ENCODE data around the gene FAM187B.

The FAM187B gene

DNA sequence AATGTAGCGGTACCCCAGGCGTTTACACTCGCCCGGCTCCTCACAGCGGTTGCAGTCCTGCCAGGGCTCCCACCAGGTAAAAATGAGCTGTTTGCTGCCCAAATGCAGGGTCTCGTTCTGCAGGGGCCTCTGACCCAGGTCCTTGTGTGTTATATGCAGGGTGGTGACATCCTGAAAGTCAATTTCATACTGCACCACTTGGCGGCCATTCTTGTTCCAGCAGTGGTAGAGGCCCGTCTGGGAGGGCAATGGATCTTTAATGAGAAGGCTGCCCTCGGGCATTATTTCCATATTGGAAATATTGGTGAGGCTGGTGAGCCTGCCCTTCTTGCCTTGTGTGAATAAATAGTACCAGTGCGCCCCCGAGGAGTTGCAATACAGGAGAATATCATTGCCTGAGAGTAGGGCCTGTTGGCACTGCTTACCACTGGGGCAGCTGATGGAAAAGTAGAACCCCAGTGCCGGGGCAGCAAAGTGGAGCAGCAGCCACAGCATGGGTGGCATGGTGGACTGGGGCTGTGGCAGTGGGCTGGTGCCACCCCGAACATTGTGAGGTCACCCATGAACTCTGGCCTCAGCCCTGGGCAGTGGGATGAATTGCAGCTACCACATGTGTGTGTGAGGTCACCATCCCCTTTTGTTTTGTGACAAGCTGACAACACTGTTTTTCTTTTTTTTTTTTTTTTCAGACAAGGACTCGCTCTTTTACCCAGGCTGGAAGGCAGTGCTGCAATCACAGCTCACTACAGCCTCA is at the start of gene FAM187B:
FAM187B (minus strand) TSS at position 563 of the 754 bp plus-strand sequence; CDS start at position 504, 59 bp downstream.
- peaks cover 9% of the 10 kb centered on the region for H3K4me1 Mint-ChIP-seq (ENCODE audit: low read depth)
- H3K4me3 Mint-ChIP-seq = no peak within 1 kb of the TSS
- H3K27me3 Mint-ChIP-seq (ENCODE audit: low read depth) = peaks cover 7% of the 10 kb centered on the region
- H3K27ac Mint-ChIP-seq = no peak within 1 kb of the TSS
- H3K36me3 Mint-ChIP-seq (ENCODE audit: low read depth) = no peaks in the 10 kb centered on the region
- no peaks in the 10 kb centered on the region for H3K9me3 Mint-ChIP-seq

GRCh38 chr19:35276706-35277281 is 48.3 kb upstream of the FAM187B start:
- Mint-ChIP-seq H3K27me3 (ENCODE audit: low read depth) (no peaks in the 10 kb centered on the region), H3K4me1 (ENCODE audit: low read depth) (peaks cover 3% of the 10 kb centered on the region), H3K9me3 (no peaks in the 10 kb centered on the region), H3K36me3 (ENCODE audit: low read depth) (peaks cover 33% of the 10 kb centered on the region), H3K4me3 (no peak overlapping the region), H3K27ac (no peak overlapping the region)

DNA sequence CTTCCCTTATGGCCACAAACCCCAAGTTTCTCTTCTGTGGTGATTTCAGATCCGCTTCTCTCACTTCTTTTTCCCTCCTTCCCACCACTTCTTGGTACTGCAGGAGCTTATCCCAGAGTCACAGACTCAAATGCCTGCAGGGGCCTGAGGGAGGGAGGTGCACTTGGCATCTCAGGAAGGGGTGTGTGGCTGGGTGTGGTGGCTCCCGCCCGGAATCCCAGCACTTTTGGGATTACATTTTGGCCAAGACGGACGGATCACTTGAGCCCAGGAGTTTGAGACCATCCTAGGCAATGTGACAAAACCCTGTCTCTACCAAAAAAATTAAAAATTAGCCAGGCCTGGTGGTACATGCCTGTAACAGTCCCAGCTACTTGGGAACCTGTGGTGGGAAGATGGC is 45.8 kb upstream of the FAM187B start:
- peaks cover 5% of the 10 kb centered on the region for H3K4me1 Mint-ChIP-seq (ENCODE audit: low read depth)
- no peak overlapping the region for H3K27ac Mint-ChIP-seq
- H3K4me3 Mint-ChIP-seq = no peak overlapping the region
- H3K36me3 Mint-ChIP-seq (ENCODE audit: low read depth) = peaks cover 39% of the 10 kb centered on the region
- no peaks in the 10 kb centered on the region for H3K9me3 Mint-ChIP-seq
- no peaks in the 10 kb centered on the region for H3K27me3 Mint-ChIP-seq (ENCODE audit: low read depth)

DNA sequence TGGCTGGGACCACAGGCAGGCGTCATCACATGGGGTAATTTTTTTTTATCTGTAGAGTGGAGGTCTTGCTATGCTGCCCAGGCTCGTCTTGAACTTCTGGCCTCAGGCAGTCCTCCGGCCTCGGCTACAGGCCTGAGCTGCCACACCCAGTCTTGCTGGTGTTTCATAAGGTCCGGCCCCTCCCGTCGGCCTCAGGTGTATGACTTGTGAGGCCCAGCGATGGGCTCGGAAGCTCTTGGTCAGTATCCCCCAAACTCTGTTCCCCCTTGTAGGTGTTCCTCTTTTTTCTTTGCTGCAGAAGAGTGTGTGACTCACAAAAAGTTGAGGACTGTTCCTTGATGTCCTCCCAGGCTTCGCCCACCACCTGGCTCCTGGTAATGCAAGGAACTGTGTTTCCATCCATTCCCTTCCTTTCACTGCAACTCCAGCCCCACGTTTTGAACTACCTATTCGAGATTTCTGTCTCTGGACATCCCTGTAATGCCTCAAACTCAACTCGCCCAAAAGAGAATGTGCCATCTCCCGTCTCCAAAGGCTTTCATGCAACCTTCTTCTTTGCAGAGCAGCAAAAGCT is 45.2 kb upstream of the FAM187B start:
- peaks cover 39% of the 10 kb centered on the region for H3K36me3 Mint-ChIP-seq (ENCODE audit: low read depth)
- peaks cover 5% of the 10 kb centered on the region for H3K4me1 Mint-ChIP-seq (ENCODE audit: low read depth)

GRCh38 chr19:35272954-35273649 is 44.6 kb upstream of the FAM187B start:
- H3K27me3 Mint-ChIP-seq (ENCODE audit: low read depth) = no peaks in the 10 kb centered on the region
- peak overlapping the region; percentile 1 for H3K4me3 Mint-ChIP-seq
- peaks cover 39% of the 10 kb centered on the region for H3K36me3 Mint-ChIP-seq (ENCODE audit: low read depth)
- no peaks in the 10 kb centered on the region for H3K9me3 Mint-ChIP-seq
- no peak overlapping the region for H3K27ac Mint-ChIP-seq
- H3K4me1 Mint-ChIP-seq (ENCODE audit: low read depth) = peaks cover 5% of the 10 kb centered on the region

More for the DNA sequence above, 45.2 kb upstream of the FAM187B start:
- Mint-ChIP-seq H3K4me3 (no peak overlapping the region), H3K27ac (no peak overlapping the region), H3K9me3 (no peaks in the 10 kb centered on the region), H3K27me3 (ENCODE audit: low read depth) (no peaks in the 10 kb centered on the region)

GRCh38 chr19:35272122-35272719 is 43.7 kb upstream of the FAM187B start:
- H3K4me1 Mint-ChIP-seq (ENCODE audit: low read depth) = peaks cover 5% of the 10 kb centered on the region
- peak overlapping the region; percentile 23 for H3K27ac Mint-ChIP-seq
- no peaks in the 10 kb centered on the region for H3K27me3 Mint-ChIP-seq (ENCODE audit: low read depth)
- peaks cover 40% of the 10 kb centered on the region for H3K36me3 Mint-ChIP-seq (ENCODE audit: low read depth)
- no peaks in the 10 kb centered on the region for H3K9me3 Mint-ChIP-seq
- no peak overlapping the region for H3K4me3 Mint-ChIP-seq

DNA sequence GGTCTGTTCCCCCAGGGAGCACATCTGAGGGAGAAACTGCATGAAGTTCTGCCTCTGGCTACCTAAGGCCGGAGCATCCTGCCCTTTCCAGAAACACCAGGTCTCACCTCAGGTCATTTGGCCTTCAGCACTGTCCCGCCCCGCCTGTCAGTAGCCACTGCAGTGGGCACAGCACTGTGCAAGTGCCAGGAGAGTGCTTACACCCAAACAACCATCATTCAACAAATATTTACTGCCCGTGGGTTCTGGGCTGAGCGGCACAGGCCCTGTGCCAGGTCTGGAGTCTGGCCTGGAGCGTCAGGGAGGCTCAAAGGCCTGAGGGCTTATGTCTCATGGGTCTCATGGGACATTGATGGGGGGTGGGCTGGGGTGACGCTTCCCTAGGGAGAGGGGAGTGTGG is 43.0 kb upstream of the FAM187B start:
- Mint-ChIP-seq H3K4me3 (no peak overlapping the region), H3K27ac (no peak overlapping the region), H3K27me3 (ENCODE audit: low read depth) (no peaks in the 10 kb centered on the region), H3K36me3 (ENCODE audit: low read depth) (peaks cover 36% of the 10 kb centered on the region), H3K9me3 (no peaks in the 10 kb centered on the region), H3K4me1 (ENCODE audit: low read depth) (peaks cover 5% of the 10 kb centered on the region)

- Mint-ChIP-seq H3K27me3 (ENCODE audit: low read depth) (no peaks in the 10 kb centered on the region), H3K36me3 (ENCODE audit: low read depth) (peaks cover 29% of the 10 kb centered on the region), H3K4me1 (ENCODE audit: low read depth) (peaks cover 8% of the 10 kb centered on the region), H3K9me3 (no peaks in the 10 kb centered on the region), H3K27ac (no peak overlapping the region), H3K4me3 (peak overlapping the region; percentile 69)
Observed at GRCh38 chr19:35270381-35270811, 41.9 kb upstream of the FAM187B start.

DNA sequence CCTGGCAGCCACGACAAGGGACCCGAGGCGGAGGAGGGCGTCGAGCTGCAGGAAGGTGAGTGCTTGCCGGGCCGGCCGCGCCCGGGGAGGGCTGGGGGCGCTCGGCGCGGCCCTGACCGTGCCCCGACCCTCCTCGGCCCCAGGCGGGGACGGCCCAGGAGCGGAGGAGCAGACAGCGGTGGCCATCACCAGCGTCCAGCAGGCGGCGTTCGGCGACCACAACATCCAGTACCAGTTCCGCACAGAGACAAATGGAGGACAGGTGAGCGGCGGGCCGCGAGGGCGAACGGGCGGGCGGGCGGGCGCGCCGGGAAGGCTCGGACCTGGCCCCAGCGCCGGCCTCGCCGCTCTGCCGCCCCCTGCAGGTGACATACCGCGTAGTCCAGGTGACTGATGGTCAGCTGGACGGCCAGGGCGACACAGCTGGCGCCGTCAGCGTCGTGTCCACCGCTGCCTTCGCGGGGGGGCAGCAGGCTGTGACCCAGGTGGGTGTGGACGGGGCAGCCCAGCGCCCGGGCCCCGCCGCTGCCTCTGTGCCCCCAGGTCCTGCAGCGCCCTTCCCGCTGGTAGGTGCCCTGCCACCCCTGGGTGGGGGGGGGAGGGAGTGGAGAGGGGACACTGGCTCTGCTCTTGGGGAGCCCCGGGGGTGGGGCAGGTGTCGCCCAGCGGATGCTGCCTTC is 41.0 kb upstream of the FAM187B start:
- H3K27ac Mint-ChIP-seq = no peak overlapping the region
- H3K4me3 Mint-ChIP-seq = peak overlapping the region; percentile 69
- H3K4me1 Mint-ChIP-seq (ENCODE audit: low read depth) = peaks cover 8% of the 10 kb centered on the region
- peaks cover 27% of the 10 kb centered on the region for H3K36me3 Mint-ChIP-seq (ENCODE audit: low read depth)
- H3K9me3 Mint-ChIP-seq = no peaks in the 10 kb centered on the region
- no peaks in the 10 kb centered on the region for H3K27me3 Mint-ChIP-seq (ENCODE audit: low read depth)

GRCh38 chr19:35268536-35269437 is 40.2 kb upstream of the FAM187B start, which contains the start of gene USF2:
USF2 (plus strand) TSS chr19:35268962; CDS start chr19:35269102, 140 bp downstream.
- H3K4me3 Mint-ChIP-seq = peak within 1 kb of the TSS; percentile 94
- peaks cover 21% of the 10 kb centered on the region for H3K36me3 Mint-ChIP-seq (ENCODE audit: low read depth)
- H3K4me1 Mint-ChIP-seq (ENCODE audit: low read depth) = peaks cover 8% of the 10 kb centered on the region
- peak within 1 kb of the TSS; percentile 94 for H3K27ac Mint-ChIP-seq
- H3K27me3 Mint-ChIP-seq (ENCODE audit: low read depth) = no peaks in the 10 kb centered on the region
- no peaks in the 10 kb centered on the region for H3K9me3 Mint-ChIP-seq

- Mint-ChIP-seq H3K27ac (peak overlapping the region; percentile 94), H3K4me3 (peak overlapping the region; percentile 94), H3K4me1 (ENCODE audit: low read depth) (peaks cover 5% of the 10 kb centered on the region)
Observed at GRCh38 chr19:35267818-35268535, 39.4 kb upstream of the FAM187B start.

DNA sequence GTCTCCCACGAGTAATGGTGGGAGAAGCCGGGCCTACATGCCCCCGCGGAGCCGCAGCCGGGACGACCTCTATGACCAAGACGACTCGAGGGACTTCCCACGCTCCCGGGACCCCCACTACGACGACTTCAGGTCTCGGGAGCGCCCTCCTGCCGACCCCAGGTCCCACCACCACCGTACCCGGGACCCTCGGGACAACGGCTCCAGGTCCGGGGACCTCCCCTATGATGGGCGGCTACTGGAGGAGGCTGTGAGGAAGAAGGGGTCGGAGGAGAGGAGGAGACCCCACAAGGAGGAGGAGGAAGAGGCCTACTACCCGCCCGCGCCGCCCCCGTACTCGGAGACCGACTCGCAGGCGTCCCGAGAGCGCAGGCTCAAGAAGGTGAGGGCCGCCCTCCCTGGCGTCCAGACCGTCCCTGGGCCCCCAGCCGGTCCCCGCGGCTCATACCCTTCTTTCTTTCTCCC is 38.8 kb upstream of the FAM187B start:
- Mint-ChIP-seq H3K27ac (peak overlapping the region; percentile 94), H3K4me3 (peak overlapping the region; percentile 94), H3K27me3 (ENCODE audit: low read depth) (no peaks in the 10 kb centered on the region), H3K9me3 (no peaks in the 10 kb centered on the region), H3K36me3 (ENCODE audit: low read depth) (peaks cover 13% of the 10 kb centered on the region), H3K4me1 (ENCODE audit: low read depth) (peaks cover 5% of the 10 kb centered on the region)

More at GRCh38 chr19:35267818-35268535, 39.4 kb upstream of the FAM187B start:
- H3K27me3 Mint-ChIP-seq (ENCODE audit: low read depth) = no peaks in the 10 kb centered on the region
- no peaks in the 10 kb centered on the region for H3K9me3 Mint-ChIP-seq
- peaks cover 15% of the 10 kb centered on the region for H3K36me3 Mint-ChIP-seq (ENCODE audit: low read depth)

Data from T-helper 1 cell treated with Interleukin-12 subunit alpha and Interleukin-12 subunit beta and Interleukin-4 antibody, amounts not matched to agents 30 μg/mL and 1 μg/mL, for 36 hours (primary cell).